ENCODE measurements around the gene UBAP2. TPM values are rescaled to one million over a fixed set of nuclear protein-coding genes. Genes with fewer than 3 reads are reported as not detected.

The UBAP2 gene
- total RNA-seq, 1 experiment from 2014 or later: 14.7 TPM

DNA sequence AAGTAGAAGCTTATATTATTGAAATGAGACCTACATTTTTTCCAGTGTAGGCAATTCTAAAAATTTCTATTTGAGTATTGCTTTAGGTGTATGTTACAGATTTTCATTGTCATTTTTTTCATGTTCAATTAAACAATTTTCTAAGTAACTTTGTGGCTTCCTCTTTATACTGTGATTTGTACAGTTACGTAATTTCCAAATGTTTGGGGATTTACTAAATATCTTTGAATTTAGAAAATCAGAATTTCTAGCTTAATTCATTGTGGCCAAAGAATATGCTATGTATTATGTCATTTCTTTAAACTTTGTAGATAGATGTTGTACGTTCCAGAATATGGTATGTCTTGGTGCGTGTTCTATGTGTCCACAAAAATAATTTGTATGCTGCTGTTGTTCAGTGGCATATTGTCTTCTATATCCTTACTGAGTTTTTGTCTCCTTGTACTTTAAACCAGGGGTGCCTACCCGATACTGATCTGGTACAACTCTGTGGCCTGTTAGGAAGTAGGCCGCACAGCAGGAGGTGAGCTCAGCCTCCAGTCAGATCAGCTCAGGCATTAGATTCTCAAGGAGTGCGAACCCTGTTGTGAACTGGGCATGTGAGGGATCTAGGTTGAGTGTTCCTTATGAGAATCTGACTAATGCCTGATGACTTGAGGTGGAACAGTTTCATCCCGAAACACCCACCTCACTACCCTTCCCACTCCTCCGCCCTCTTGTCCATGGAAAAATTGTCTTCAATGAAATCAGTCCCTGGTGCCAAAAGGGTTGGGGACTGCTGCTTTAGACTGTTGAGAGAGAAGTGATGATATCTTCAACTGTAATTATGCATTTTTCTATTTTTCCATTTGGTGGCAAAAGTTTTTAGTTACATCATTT lies 168.2 kb downstream of the UBAP2 start:
- no peak for DNase-seq (ENCODE audit: low spot score)

DNA sequence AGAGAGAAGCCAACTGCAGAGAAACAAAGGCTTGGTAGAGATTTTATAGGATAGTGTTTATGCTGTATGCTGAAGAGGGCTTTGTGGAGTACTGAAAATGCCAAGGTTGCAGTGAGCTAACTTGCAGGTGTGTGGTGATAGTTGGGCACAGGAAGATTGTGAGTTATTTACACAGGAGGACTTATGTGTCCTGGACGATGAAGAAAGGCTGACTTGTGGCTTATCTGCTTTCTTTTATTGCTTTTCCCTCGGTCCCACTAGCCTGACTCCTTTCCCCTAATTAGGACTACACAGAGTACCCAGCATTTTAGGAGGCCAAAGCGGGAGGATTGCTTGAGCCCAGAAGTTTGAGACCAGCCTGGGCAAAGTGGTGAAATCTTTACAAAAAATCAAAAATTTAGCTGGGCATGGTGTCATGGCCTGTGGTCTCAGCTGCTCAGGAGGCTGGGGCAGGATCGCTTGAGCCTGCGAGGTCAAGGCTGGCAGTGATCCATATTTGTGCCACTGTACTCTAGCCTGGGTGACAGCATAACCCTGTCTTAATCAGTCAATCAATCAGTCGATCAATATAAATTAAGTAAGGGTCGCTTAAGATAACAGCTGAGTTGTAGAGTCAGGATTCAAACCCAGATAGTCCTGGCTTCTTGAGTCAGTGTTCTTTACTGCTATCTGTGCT lies 169.9 kb downstream of the UBAP2 start:
- DNase-seq (ENCODE audit: low spot score): no peak

DNA sequence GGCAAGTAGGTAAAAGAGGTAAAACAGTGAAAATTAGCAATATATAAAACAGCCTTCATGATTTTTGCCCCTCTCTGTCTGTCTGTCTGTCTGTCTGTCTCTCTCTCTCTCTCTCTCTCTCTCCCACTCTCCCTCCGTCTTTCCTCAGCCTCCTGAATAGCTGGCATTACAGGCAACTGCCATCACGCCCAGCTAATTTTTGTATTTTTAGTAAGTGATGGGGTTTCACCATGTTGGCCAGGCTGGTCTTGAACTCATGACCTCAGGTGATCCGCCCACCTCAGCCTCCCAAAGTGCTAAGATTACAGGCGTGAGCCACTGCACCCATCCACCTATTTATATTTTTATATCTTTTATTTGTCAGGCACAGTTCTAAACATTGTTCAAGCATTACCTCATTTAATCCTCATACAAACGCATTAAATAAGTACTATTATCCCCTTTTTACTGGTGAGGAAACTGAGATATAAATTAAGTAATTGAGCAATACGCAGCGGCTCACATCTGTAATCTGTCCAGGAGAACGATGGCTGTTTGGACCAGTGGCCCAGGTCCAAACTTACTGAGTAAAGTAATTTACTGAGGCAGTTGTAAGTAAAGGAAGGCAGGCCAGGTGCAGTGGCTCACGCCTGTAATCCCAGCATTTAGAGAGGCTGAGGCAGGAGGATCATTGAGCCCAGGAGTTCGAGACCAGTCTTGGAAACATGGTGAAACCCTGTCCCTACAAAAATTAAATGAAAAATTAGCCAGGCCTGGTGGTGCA lies 170.8 kb downstream of the UBAP2 start:
- no peak for DNase-seq (ENCODE audit: low spot score)

Other genes with a start within 250 kb of the UBAP2 start
- 14.4 and 16.0 TPM in 2 replicates for gene UBE2R2, start 231.7 kb downstream of the UBAP2 start, total RNA-seq (2014; rRNA removed; shearing (Covaris generic))
- 18.4 and 23.0 TPM in 2 replicates for gene DCAF12, start 77.8 kb upstream of the UBAP2 start, total RNA-seq (2014; rRNA removed; shearing (Covaris generic))
- gene UBAP1, start 130.2 kb upstream of the UBAP2 start, total RNA-seq (2014; rRNA removed; shearing (Covaris generic)): 40.0 and 46.1 TPM in 2 replicates

Measured in A172 (cell line).